NCI-H1105 (cell line): ENCODE data around the gene HOXA5.
A peak's percentile ranks its signal among the peaks of the same experiment; 100 is the strongest.

Source experiments
- DNase-seq: peaks from one replicate; lab custom pipeline; 2025; lab: John Stamatoyannopoulos, UW

Gene HOXA5

DNA sequence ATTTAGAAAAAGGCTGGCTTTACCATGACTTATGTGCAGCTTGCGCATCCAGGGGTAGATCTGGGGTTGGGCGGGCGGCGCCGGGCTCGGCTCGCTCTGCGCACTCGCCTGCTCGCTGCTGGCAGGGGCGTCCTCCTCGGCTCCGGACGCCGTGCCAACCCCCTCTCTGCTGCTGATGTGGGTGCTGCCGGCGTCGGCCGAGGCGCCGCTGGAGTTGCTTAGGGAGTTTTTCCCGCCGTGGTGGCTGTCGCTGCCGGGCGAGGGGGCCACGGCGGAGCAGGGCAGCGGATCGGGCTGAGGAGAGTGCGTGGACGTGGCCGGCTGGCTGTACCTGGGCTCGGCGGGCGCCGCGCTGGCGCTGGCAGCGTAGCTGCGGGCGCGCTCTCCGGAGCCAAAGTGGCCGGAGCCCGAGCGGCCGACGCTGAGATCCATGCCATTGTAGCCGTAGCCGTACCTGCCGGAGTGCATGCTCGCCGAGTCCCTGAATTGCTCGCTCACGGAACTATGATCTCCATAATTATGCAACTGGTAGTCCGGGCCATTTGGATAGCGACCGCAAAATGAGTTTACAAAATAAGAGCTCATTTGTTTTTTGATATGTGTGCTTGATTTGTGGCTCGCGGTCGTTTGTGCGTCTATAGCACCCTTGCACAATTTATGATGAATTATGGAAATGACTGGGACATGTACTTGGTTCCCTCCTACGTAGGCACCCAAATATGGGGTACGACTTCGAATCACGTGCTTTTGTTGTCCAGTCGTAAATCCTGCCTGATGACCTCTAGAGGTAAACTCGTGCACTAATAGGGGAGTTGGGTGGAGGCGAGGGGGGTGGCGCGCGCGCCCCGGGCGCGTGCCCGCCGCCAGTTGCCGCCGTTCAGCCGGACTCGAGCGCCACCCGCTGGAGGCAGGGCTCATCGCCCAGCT, at the start of gene HOXA5:
Gene HOXA5 (minus strand): TSS at position 659 of the 927 bp plus-strand sequence. CDS start 74 bp downstream, at position 585.
- DNase-seq, result peak; percentile 68

DNA sequence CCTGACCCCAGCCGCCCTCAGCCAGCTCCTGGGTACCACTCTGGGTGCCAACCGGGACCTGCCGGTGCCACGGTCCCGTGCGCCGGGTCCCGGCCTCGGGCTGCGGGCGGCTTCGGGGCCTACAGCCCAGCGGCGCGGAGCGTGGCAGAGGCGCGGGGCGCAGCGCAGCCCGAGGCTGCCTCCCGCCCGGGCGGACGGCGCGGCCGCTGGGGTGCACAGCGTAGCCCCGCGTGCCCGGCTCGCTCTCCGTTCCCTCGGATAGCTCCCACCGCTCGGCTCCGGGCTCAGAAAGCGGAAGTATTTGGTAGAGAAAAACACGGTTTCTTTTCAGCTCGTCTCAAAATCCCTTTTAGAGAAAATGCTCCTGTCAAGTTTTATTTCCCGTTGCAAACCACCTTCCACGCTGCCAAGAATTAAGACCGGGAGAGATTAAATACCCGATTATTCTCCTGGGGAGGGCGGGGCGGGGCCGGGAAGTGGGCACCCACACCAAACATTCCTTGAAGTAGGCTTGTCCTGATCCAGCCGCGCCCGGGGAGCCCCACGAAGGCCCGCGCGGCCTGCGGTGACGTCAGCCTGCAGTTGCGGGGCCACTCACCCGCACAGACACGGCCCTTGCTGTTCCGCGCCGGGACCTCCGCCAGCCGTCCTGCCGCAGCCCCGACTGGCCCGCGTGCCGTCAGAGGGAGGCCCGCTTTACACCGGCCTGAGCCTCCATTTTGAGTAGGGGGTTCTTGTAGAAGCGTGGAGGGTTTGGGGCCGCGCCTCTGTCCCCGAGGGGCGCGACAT, 49.3 kb upstream of the HOXA5 start:
- no peak for DNase-seq

DNA sequence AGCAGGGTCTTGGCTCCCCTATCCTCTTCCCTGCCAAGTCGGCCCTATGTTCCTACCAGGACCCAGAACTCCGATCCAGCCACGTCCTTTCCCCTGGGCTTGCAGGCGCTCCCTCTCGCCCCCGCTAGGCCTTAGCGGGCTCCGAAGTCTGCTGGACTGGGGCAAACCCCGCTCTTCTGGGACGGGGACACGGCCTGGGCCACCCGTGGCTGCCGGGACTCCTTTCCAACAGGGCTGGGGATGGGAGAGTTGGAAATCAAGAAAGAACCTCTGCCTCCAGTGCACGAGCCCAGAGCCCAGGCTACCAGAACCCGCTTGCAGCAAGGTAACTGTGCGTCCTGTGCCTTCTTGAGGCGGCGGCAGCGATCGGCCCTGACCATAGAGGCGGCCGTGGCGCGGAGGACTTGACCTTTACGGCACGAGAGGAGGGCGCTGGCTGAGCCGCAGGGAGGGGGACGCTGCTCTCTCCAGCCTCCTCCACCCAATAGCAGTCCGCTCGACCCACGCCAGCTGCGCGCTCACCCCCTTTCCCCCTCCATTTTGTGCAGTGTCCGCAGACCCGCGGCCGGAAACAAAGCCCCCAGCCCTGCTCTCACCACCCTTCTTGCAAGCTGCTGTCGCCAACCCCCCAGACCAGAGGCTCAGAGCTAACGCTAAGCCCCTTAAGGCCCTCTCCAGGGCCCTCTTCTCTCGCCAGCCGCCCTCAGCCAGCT, 48.5 kb upstream of the HOXA5 start:
- no peak for DNase-seq

DNA sequence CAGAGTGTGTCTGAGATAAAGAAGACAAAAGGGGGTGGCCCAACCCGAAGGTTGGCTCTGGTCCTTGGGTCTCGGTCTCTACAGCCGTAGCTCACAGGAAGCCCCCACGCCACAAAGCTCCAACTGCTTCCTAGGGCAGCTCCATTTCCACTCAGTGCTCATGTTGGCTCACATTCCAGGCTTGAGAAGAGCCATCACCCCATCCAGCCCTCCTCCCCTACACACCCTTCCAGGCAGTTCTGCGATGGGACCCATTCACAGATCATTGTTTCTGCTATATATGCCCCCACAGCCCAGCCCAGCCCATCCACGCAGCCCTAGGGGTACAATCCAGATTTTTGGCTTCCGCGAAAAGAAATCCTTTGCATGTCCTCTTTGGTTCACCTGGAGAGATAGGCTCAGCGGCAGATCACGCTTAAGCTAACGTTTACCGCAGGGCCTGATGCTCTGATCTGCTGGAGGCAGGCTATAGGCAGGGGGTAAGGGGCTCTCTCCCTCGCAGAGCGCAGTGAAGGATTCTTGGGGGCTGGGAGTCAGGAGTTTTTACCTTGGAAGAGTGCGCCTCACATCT, 47.8 kb upstream of the HOXA5 start:
- no peak for DNase-seq

DNA sequence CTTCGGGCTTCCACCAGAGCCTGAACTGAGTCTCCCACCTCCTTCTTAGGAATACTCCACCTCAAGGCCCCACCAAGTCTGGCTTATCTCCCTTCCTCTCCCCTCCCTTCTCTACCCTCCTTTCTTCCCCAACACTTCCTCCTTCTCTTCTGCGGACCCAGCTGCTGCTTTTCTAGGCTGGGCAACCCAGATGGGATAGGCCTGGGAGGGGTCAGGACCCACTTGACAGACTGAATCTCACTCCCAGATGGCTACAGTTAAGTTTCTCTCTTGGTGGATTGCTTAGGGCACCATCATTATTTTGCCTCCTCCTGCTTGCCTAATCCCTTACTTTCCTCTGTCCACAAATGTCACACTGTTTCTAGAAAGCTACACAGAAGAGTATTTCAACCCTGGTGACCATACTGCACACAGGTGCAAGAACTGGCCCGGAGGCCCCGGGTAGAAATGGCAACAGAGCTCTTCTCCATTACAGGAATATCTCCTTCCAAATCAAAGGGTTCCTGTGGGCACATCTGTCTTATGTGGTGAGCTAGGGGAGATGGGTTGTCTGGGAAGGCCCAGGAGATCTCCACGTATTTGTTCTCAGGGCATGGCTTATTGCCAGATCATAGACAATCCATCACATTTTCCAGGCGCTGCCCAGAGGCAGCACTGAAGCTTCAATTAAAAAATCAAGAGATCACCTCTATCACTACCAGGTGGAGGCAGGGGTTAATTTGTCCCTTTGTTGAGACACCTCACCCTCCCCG, 46.7 kb upstream of the HOXA5 start:
- no peak for DNase-seq

DNA sequence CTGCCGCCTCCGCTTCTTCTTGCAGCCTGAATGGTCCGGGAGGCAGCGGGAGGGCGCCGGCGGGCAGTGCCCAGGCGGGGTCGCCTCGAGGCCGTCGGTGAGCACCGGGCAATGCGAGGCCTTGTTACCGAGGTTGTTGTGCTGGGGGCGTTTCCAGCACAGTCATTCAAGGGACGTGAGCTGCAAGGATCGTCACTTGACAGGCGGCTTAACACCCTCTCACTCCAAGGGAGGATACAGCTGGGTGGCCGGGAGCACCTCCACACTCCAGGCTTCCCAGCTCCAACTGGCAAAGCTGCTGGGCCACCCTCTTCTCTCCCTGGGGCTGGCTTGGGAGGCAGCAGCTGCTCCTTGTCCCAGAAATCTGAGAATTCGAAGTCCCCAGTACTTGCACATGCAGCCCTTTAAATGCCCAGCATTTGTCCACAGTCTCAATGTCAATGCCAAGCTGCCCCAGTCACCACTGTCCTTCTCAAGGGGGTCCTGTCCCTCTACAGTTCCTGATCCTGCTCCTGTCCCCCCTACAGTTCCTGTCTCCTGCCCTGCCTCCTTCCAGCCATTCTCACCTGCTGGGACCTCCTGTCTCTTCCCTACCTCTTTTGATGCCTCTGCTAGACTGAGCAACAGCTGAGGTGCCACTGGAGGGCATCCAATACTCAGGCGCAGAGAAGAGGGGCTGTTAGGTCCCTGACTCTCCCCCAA, 46.0 kb upstream of the HOXA5 start:
- no peak for DNase-seq

DNA sequence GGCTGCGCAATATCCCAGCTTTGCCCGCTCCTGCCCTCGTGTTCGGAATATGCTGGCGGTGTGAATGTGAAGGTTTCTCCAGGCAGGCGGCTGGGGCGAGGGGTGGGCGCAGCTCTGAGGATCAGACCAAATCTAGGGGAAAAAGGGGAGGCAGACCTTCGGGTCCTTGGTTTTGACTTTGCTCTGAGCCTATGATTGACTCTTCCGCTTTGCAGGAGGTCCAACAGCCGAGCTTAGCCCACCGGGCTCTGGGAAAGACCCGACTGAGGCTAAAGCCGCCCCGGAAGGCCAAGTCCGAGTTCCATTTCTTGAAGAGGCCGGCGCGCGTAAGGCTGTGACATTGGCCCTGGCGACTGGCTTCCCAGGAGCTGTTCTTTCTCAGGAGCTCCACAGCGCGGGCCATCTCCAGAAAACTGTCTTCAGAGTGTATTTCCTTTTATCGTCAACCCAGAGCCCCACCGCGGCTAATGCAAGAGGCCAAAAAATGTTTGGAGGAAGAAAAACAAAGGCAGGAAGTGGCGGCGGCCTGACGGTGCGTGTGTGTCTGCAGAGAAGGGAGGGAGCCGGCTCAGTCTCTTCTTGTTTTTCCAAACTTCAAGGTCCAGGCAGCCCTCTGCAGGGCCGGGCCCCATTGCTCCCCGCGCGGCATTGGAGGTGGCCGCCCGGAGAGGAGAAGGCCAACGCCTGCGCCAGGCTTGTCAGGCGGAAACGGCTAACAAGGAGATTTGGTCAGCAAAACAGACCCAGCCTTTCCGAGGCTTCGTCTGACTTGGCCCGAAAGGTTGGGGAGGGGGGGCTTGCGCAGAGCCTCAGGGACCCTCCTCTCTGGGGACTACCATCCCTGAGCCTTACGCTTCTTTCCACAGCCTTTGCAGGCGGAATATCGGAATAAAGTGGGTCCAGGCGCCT, 45.2 kb upstream of the HOXA5 start:
- DNase-seq, result no peak

DNA sequence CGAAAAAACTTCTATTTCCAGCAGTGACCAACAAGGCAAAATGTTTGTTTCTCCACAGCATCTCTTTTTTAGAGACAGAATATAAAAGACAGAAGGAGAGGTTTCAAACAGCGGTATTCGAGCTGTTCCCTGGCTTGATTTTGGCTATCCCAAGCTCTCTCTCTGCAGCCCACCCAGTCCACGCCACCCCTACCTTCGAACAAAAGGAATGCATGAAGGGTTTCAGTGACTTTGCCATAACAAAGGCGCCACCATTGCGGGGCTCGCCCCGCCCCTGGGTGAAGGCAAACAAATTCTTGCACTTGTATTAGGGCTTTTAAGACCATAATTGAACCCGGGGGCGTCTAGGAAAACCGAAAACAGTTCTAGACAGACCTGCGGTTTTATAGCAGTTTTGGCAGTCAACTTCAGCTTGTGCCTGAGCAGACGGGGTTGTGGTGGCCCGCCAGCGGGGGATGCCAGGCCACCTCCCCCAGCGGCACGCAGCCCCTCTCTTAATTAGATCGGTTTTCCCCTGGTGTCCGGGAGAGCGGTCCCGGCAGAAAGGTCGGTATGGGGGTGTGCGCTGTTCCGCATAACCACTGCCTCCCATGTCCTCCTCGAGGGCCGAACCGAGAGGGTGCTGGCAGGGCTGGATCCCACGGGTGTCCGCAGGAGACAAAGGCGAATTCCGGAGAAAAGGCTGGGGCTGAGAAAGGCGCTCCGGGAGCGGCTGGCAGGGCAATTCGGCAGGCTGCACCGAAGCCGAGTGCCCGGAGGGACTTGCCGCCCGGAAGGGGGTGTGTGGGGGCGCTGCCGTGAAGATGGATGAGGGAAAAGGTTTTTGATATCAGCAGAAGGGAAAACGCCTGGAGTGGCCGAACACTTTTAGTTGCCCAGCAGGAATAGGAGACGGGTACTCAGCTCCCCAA, 44.2 kb upstream of the HOXA5 start:
- no peak for DNase-seq

DNA sequence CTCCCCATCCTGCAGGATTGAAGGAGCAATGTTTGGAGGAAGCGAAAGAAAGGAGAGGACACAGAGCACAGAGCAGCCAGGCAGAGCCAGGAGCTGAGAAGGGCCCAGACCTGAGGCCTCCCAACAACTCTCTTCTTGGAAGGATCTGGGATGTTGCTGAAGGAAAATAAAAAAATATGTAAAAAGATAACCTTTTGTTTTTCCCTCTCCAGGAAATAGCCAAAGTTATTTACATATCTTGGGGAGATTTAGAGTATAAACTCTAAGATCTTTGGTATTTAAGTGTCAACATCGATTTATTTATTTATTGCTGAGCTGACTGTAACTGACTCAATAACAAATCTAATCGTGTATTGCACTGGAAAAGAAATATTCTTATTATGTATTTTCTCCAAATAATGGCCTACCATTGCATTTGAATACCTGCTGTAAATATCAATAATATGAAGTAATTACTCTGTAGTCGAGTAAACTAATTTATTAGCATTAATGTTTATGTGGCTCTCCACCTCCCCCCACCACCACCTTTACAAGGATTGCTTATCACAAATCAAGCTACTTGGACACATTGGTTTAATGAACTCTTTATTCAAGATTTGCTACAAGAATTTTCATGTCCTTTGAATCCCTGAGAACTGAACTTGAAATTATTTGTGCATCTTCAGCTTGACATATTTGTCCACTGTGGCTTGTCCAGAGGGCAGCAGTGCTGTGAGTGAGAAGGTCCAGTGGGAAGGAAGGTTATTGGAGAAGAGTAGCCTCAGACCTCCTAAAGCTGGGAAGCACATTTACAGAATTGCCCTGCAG, 43.4 kb upstream of the HOXA5 start:
- no peak for DNase-seq

DNA sequence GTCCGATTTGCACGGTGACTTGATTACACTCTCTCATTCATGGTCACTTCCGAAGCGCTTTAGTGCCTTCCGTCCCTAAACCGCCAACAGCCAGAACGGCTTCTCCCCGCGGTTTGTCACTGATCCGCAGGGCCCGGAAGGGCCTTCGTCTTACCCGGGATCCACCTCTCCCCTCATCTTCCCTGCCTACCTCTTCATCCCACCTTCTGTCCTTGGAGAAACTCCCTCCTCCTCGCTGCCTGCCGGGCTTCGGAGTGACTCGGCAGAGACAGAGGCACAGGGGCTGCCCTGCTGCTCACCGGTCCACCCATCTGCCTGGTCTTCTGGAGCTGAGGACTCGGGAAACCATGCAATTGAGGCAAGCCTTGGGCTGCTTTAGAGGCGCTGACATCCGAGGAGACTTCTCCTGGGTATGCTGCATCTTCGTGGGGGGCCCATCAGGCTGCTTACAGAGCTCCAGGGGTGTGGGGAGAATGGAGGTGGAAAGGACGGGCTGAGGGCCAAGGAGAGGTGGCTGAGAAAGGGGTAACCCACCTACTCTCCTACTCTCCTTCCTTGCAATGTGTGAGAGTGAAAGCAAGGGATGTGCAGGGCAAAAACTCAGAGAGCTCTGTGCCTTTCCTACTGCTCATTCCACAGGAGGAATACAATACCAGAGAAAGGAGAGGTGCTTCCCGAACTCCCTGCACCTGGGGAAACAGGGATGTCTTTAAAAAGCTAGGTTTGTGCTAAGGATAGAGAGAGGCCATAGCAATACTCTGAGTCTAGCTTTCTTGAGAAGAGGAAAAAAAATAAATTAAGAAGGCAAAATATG, 42.6 kb upstream of the HOXA5 start:
- DNase-seq, result no peak

DNA sequence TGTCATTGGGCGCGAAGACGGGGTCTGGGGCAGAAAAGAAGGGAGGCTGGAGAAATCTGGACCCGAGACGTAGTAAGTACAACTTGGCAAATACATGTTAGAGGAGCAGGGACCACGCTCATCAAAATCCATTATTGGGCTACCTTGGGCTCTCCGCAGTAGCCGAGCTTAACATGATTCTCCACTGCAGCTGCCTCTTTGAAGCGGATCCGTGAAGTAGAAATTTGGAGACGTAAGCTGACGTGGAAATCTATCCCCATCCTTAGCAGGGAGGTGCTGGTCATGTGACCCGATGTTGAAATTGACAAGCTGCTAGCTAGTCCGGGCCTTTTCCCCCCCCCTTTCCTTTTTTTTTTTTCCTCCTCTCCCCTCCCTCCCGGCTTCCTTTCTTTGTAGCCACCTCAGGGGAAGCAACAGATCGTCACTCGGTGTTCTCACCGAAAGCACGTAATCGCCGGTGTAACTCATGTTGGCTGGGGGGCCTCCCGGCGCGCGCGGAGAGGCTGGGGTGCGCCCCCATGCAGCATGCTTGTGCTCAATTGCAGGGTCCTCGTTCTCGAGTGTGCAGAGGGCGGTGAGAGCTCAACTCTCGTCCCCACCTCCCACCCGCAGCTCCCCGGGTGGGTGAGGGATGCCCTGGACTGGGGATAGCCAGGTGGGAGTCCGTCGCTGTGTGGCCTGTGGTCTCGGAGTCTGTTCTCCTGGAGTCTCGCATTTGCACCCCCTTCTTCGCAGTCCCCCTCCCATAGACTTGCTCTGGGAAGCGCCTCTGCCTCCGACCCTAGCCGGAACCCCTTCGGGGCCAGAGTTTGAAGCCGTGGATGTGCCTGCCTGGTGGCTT, 41.8 kb upstream of the HOXA5 start, which contains the start of gene HOXA11:
Gene HOXA11 (minus strand): TSS at position 220 of the 841 bp plus-strand sequence. CDS start 88 bp downstream, at position 132.
- DNase-seq, result no peak

DNA sequence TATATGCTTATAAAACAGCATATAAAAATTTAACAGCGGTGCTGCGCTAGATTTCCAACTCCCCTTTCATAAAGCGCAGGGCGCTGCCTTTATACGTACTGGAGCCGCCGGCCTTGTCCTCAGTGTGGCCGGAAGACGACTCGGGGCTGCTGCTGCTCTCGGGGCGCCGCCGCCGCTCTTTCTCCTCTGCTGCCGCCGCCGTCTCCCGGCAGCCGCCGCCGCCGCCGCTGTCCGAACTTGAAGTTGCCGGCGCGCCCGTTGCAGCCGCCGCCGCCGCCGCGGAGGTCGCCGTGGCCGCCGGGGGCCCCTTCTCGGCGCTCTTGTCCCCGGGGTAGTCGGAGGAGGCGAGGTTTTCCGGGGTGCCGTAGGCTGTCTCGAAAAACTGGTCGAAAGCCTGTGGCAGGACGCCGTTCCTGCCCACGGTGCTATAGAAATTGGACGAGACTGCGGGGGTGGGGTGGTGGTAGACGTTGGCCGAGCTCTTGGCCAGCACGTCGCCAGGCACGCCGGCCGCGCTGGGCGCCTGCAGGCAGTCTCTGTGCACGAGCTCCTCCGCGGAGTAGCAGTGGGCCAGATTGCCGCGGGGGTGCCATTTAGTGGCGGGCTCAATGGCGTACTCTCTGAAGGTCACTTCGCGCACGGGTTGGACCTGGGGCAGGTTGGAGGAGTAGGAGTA, 41.0 kb upstream of the HOXA5 start:
- DNase-seq, result peak; percentile 38

DNA sequence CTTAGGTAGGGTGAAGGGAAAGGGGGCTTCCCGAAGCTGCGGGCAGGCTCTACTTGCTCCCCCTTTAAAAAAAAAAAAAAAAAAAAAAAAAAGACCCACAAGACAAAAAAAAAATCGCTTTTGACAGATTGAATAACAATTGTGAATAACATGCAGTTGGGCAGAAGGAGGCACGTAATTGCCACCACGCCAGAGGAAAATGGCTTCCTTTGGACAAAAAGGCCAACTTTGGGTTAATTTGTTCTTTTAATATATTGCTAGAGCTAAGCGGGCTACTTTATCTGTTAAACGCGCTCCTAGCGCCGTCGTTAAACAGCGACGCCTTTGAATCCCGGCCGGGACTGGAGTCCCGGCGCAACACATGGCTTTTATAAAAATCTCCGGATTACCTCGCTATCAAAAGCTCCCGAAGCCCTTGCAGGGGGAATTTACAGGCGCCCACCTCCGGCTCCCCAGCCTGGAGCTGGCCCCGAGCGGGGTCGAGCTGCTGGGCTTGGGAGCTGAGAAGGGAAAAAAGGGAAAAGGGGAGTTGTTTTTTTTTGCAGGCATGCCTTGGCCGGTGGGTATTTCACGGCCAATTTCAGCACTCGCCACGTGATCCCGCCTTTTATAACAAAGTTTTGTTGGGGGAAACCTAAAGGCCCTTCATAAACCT, 40.3 kb upstream of the HOXA5 start:
- DNase-seq, result no peak

DNA sequence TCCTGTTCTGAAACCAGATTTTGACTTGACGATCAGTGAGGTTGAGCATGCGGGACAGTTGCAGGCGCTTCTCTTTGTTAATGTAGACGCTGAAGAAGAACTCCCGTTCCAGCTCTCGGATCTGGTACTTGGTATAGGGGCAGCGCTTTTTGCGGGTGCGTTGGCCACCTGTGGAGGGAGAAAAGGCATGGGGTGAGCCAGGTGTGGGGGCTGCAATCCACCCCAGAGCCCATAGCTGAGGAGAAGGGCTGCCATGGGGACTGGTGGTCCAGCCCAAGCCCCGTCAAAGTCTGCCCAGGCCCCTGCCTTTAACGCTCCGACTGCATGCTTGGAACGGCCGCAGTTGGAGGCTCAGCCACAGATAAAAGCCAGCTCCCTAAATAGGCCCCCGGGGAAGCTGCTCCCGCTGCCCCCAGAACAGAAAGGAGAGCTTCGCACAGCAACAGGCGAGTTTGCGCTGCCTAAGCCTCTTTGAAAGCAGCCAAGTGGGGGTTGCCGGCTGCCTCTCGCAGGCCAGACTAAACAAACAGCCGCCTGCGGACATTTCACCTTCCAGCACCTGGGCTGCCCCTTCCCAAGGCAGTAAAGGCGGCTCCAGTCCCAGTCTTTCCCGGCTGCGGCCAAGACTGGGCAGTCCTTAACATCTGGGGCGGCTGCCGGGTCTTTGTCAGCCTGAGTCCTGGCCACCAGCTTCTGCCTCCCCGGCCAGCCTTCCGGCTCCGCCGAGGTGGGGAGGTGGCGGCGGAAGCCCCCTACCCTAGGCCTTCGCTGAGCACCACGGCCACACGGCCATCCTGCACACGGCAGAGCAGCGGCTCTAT, 39.6 kb upstream of the HOXA5 start:
- DNase-seq, result peak; percentile 37
